Measurements from ENCODE around the gene AGBL4. TPM values are rescaled to one million over a fixed set of nuclear protein-coding genes. Genes with fewer than 3 reads are reported as not detected.

Gene AGBL4
- polyA plus RNA-seq, 3 donors, result 0.05 TPM; not detected in 2

DNA sequence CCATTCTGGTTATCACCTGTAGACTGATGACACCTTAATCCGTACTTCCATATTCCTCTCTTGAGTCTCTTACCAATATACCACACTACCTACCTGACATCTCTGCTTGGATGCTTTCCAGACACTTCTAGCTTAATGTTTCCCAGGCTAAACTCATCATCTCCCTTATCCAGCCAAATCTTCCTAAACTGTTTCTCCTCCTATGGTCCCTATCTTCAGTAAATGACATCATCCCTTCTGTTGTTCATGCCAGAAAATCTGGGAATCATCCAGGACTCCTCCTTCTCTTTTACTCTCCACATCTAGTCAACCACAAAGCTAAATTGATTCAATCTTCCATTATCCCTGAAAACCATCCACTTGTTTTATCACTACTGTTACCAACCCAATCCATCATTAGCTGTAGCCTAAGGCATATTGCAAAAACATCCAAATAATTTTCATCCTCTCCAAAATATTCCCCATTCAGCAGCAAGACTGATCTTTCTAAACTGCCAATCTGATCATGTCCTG lies 783.0 kb downstream of the AGBL4 start:
- no peaks in the 10 kb centered on the region for H3K27me3 ChIP-seq (ENCODE audit: control insufficient read depth in 2 of 2, insufficient read depth in 2 of 2, low read length in 2 of 2)
- Mint-ChIP-seq H3K4me3 (no peak overlapping the region), H3K4me1 (no peaks in the 10 kb centered on the region), H3K27me3 (ENCODE audit: low read depth in 3 of 3) (no peaks in the 10 kb centered on the region), H3K9me3 (peaks cover 0 to 12% (median 4%) of the 10 kb centered on the region in 7 donors), H3K36me3 (no peaks in the 10 kb centered on the region), H3K27ac (no peak overlapping the region)
- H3K79me2 ChIP-seq (ENCODE audit: insufficient read depth, low read length), result no peaks in the 10 kb centered on the region
- H2AFZ ChIP-seq (ENCODE audit: insufficient read depth, low read depth, low read length, poor library complexity, severe bottlenecking), result no peak overlapping the region
- WGBS (ENCODE audit: insufficient coverage), result 82% methylated on average over 1 of the region's 1 CpG
- TF ChIP-seq, protein P1, sequence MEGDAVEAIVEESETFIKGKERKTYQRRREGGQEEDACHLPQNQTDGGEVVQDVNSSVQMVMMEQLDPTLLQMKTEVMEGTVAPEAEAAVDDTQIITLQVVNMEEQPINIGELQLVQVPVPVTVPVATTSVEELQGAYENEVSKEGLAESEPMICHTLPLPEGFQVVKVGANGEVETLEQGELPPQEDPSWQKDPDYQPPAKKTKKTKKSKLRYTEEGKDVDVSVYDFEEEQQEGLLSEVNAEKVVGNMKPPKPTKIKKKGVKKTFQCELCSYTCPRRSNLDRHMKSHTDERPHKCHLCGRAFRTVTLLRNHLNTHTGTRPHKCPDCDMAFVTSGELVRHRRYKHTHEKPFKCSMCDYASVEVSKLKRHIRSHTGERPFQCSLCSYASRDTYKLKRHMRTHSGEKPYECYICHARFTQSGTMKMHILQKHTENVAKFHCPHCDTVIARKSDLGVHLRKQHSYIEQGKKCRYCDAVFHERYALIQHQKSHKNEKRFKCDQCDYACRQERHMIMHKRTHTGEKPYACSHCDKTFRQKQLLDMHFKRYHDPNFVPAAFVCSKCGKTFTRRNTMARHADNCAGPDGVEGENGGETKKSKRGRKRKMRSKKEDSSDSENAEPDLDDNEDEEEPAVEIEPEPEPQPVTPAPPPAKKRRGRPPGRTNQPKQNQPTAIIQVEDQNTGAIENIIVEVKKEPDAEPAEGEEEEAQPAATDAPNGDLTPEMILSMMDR (IDR thresholded peaks at IDR 0.05), result no peak
- H3K4me1 ChIP-seq (ENCODE audit: control insufficient read depth in 1 of 2, insufficient read depth in 2 of 2, low read length in 2 of 2), result no peaks in the 10 kb centered on the region
- DNase-seq, result no peak
- no peak overlapping the region for H3K4me2 ChIP-seq (replicated peaks; ENCODE audit: extremely low read depth, low read length, poor library complexity, severe bottlenecking)
- no peaks in the 10 kb centered on the region for H3K9me3 ChIP-seq (replicated peaks in 1 of 2; ENCODE audit: control insufficient read depth in 1 of 2, insufficient read depth in 1 of 2, low read length in 2 of 2)
- intact Hi-C loops (cut with micrococcal nuclease), result no loop called here
- no peak overlapping the region for H3K27ac ChIP-seq (ENCODE audit: low read depth in 1 of 2, low read length in 2 of 2)
- no peaks in the 10 kb centered on the region for H3K36me3 ChIP-seq (replicated peaks in 1 of 2; ENCODE audit: control insufficient read depth in 1 of 2, insufficient read depth in 2 of 2, low read length in 2 of 2)
- no peak overlapping the region for H3K9ac ChIP-seq (ENCODE audit: insufficient read depth, low read length, poor library complexity, severe bottlenecking)
- H3K4me3 ChIP-seq (replicated peaks in 1 of 3; ENCODE audit: low read depth in 2 of 3, low read length in 3 of 3), result no peak overlapping the region
- no peaks in the 10 kb centered on the region for H4K20me1 ChIP-seq (ENCODE audit: insufficient read depth, low read length)

DNA sequence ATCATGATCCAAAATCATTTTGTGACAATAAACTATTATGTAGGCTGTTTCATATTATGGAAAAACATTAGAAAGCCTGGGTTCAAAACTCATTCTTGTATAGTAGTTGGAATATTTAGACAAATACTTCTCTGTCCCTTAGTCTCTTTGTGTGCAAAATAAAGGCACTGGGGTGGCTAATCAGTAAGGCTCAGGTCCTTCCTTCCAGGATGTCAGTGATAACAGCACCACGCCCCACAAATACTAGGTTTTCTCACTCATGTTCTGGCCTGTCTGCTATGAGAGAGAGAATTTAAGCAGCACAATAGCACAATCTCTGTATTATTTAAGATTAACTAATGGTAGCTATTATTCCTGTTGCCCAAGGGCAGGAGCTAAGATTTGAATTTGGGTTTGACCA lies 788.8 kb downstream of the AGBL4 start:
- Histone ChIP-seq H4K20me1 (ENCODE audit: insufficient read depth, low read length) (no peaks in the 10 kb centered on the region), H3K79me2 (ENCODE audit: insufficient read depth, low read length) (no peaks in the 10 kb centered on the region), H3K9me3 (replicated peaks in 1 of 2; ENCODE audit: control insufficient read depth in 1 of 2, insufficient read depth in 1 of 2, low read length in 2 of 2) (no peaks in the 10 kb centered on the region), H3K27me3 (ENCODE audit: control insufficient read depth in 2 of 2, insufficient read depth in 2 of 2, low read length in 2 of 2) (no peaks in the 10 kb centered on the region), H3K4me1 (ENCODE audit: control insufficient read depth in 1 of 2, insufficient read depth in 2 of 2, low read length in 2 of 2) (no peaks in the 10 kb centered on the region), H3K27ac (ENCODE audit: low read depth in 1 of 2, low read length in 2 of 2) (no peak overlapping the region), H3K4me2 (replicated peaks; ENCODE audit: extremely low read depth, low read length, poor library complexity, severe bottlenecking) (no peak overlapping the region), H3K9ac (ENCODE audit: insufficient read depth, low read length, poor library complexity, severe bottlenecking) (no peak overlapping the region), H2AFZ (ENCODE audit: insufficient read depth, low read depth, low read length, poor library complexity, severe bottlenecking) (no peak overlapping the region), H3K4me3 (replicated peaks in 1 of 3; ENCODE audit: low read depth in 2 of 3, low read length in 3 of 3) (no peak overlapping the region), H3K36me3 (replicated peaks in 1 of 2; ENCODE audit: control insufficient read depth in 1 of 2, insufficient read depth in 2 of 2, low read length in 2 of 2) (no peaks in the 10 kb centered on the region)
- H3K4me1 Mint-ChIP-seq, result no peaks in the 10 kb centered on the region
- H3K9me3 Mint-ChIP-seq, result peaks cover 0 to 12% (median 4%) of the 10 kb centered on the region in 7 donors
- TF ChIP-seq, protein P1 (IDR thresholded peaks at IDR 0.05), result no peak
- intact Hi-C loops (cut with micrococcal nuclease), result no loop called here
- no peaks in the 10 kb centered on the region for H3K27me3 Mint-ChIP-seq (ENCODE audit: low read depth in 3 of 3)
- no peak overlapping the region for H3K27ac Mint-ChIP-seq
- no peak overlapping the region for H3K4me3 Mint-ChIP-seq
- WGBS (ENCODE audit: insufficient coverage), result no CpG with 5 or more reads among the region's 1 CpG
- no peak for DNase-seq
- no peaks in the 10 kb centered on the region for H3K36me3 Mint-ChIP-seq
